GM18520 (cell line): ENCODE data around the gene LRP2.

ENCODE experiments used
- ATAC-seq: cut with Tn5 transposase; IDR thresholded peaks from one replicate; pipeline ENCODE4 v1.9.1; 2021; ENCODE audit not compliant: unreplicated experiment

The LRP2 gene

GRCh38 chr2:169247211-169247610 is 115.1 kb downstream of the LRP2 start:
- no peak for ATAC-seq

- no peak for ATAC-seq
These were observed 121.9 kb downstream of the LRP2 start for GRCh38 chr2:169240405-169240804.

- ATAC-seq: no peak
These were observed 124.4 kb downstream of the LRP2 start for GRCh38 chr2:169237939-169238338.

- no peak for ATAC-seq
These were observed 125.0 kb downstream of the LRP2 start for GRCh38 chr2:169237286-169237685.

GRCh38 chr2:169232551-169233154 is 129.7 kb downstream of the LRP2 start:
- no peak for ATAC-seq

- no peak for ATAC-seq
These were observed 132.1 kb downstream of the LRP2 start for GRCh38 chr2:169230204-169230603.

GRCh38 chr2:169229590-169229989 is 132.7 kb downstream of the LRP2 start:
- ATAC-seq: no peak

- ATAC-seq: no peak
These were observed 136.4 kb downstream of the LRP2 start for GRCh38 chr2:169225906-169226305.

GRCh38 chr2:169225233-169225750 is 137.0 kb downstream of the LRP2 start:
- ATAC-seq: no peak

GRCh38 chr2:169222665-169223064 is 139.7 kb downstream of the LRP2 start:
- ATAC-seq: peak; percentile 67

GRCh38 chr2:169221745-169222369 is 140.5 kb downstream of the LRP2 start:
- ATAC-seq: no peak

GRCh38 chr2:169210917-169211316 is 151.4 kb downstream of the LRP2 start:
- no peak for ATAC-seq

GRCh38 chr2:169208026-169208425 is 154.3 kb downstream of the LRP2 start:
- no peak for ATAC-seq

- no peak for ATAC-seq
These were observed 157.2 kb downstream of the LRP2 start for GRCh38 chr2:169205176-169205575.

- ATAC-seq: no peak
These were observed 158.4 kb downstream of the LRP2 start for GRCh38 chr2:169203952-169204351.

GRCh38 chr2:169200756-169201155 is 161.6 kb downstream of the LRP2 start:
- no peak for ATAC-seq

- no peak for ATAC-seq
These were observed 168.7 kb downstream of the LRP2 start for GRCh38 chr2:169193618-169194017.

- ATAC-seq: no peak
These were observed 172.0 kb downstream of the LRP2 start for GRCh38 chr2:169190197-169190775.

GRCh38 chr2:169189132-169189531 is 173.2 kb downstream of the LRP2 start:
- ATAC-seq: no peak

GRCh38 chr2:169185711-169186110 is 176.6 kb downstream of the LRP2 start:
- no peak for ATAC-seq

- ATAC-seq: no peak
These were observed 178.3 kb downstream of the LRP2 start for GRCh38 chr2:169184074-169184473.

- no peak for ATAC-seq
These were observed 179.8 kb downstream of the LRP2 start for GRCh38 chr2:169182573-169182972.
